Kidney epithelial cell (primary cell): ENCODE measurements around the gene ERICH2. TPM values are rescaled to one million over a fixed set of nuclear protein-coding genes. Genes with fewer than 3 reads are reported as not detected.

ENCODE experiments used
- DNase-seq: peaks from one replicate; pipeline ENCODE4 v3.0.0-alpha.2; 2010; ENCODE audit warnings: low read depth
- H3K27me3 ChIP-seq: 2 replicates; pipeline ENCODE4 v1.6.0; 2011; ENCODE audit warnings: low read length; ENCODE audit not compliant: control insufficient read depth, insufficient read depth
- H3K36me3 ChIP-seq: 2 replicates; pipeline ENCODE4 v1.5.1; 2011; ENCODE audit warnings: low read length; ENCODE audit not compliant: control insufficient read depth, insufficient read depth
- H3K4me3 ChIP-seq: 2 replicates; pipeline ENCODE4 v1.5.1; 2011; ENCODE audit warnings: low read depth, mild to moderate bottlenecking, control low read depth, low read length
- total RNA-seq: library from RNA; depleted of rRNA; stranded (reverse); fragments of >200 nt; gene quantifications from 2 replicates; pipeline ENCODE4 v1.2.3, GENCODE V29; 2015
- TF ChIP-seq, protein P1 (sequence below): IDR thresholded peaks from 2 replicates; pipeline ENCODE4 v1.5.1; 2011; ENCODE audit warnings: mild to moderate bottlenecking, moderate library complexity, low read length, control low read depth, inconsistent platforms; ENCODE audit not compliant: insufficient read depth, poor library complexity, severe bottlenecking

The ERICH2 gene
- total RNA-seq, 1 donor from 2014 or later: 0.50 TPM

DNA sequence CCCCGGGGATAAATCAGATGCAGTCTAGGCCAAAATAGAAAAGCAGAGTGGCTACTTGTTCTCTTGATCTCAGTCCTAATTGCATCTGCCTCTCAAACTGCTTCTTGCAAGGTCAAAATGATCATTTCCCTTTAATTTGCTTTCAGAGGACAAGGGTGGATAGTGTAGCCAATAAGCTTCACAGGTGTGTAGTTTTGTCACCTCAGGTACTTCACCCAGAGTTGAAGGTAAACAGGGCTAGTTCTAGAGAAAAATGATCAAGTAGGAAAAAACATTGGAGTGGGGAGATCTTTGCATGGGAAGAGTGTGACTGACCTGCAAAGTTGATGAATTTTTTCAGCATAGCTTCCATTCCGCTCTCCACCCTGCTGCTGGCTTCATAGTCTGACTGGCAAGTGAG, 8.7 kb downstream of the ERICH2 start:
- Histone ChIP-seq H3K4me3 (no peak overlapping the region), H3K27me3 (no peaks in the 10 kb centered on the region), H3K36me3 (no peaks in the 10 kb centered on the region)
- TF ChIP-seq, protein P1, sequence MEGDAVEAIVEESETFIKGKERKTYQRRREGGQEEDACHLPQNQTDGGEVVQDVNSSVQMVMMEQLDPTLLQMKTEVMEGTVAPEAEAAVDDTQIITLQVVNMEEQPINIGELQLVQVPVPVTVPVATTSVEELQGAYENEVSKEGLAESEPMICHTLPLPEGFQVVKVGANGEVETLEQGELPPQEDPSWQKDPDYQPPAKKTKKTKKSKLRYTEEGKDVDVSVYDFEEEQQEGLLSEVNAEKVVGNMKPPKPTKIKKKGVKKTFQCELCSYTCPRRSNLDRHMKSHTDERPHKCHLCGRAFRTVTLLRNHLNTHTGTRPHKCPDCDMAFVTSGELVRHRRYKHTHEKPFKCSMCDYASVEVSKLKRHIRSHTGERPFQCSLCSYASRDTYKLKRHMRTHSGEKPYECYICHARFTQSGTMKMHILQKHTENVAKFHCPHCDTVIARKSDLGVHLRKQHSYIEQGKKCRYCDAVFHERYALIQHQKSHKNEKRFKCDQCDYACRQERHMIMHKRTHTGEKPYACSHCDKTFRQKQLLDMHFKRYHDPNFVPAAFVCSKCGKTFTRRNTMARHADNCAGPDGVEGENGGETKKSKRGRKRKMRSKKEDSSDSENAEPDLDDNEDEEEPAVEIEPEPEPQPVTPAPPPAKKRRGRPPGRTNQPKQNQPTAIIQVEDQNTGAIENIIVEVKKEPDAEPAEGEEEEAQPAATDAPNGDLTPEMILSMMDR: no peak
- DNase-seq: no peak

DNA sequence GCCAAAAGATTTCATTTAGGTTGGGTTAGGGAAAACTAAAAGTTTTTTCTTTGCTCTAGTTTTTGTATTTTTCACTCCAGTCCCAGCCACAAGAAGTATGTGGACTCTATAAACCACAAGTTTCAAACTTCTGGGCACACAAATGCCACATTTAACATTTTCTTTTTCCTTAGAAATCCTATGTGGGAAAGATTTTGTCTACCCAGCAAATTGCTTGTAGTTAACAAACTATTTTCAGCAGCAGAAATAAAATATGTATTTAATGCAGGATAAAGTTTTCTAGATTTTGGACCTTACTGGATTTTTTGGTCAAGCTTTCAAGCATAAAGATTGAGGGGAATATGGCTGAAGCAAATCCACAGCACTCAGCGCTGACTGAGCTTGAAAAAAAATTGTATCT, 9.1 kb downstream of the ERICH2 start:
- H3K27me3 ChIP-seq: no peaks in the 10 kb centered on the region
- TF ChIP-seq, protein P1: no peak
- DNase-seq: no peak
- H3K4me3 ChIP-seq: no peak overlapping the region
- no peaks in the 10 kb centered on the region for H3K36me3 ChIP-seq

DNA sequence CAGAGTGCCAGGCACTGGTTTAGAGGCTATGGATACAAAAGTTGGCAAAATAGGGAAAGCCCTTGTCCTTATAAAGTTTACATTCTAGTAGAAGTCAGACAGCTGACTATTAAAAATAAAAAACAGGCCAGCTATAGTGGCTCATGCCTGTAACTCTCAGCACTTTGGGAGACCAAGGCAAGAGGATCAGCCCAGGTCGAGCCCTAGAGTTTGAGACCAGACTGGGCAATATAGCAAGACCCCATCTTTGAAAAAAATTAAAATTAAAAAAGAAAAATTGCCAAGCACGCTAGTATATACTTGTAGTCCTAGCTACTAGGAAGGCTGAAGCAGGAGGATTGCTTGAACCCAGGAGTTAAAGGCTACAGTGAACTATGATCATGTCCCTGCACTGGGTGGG, 12.5 kb downstream of the ERICH2 start:
- no peak overlapping the region for H3K4me3 ChIP-seq
- H3K36me3 ChIP-seq: no peaks in the 10 kb centered on the region
- TF ChIP-seq, protein P1: no peak

DNA sequence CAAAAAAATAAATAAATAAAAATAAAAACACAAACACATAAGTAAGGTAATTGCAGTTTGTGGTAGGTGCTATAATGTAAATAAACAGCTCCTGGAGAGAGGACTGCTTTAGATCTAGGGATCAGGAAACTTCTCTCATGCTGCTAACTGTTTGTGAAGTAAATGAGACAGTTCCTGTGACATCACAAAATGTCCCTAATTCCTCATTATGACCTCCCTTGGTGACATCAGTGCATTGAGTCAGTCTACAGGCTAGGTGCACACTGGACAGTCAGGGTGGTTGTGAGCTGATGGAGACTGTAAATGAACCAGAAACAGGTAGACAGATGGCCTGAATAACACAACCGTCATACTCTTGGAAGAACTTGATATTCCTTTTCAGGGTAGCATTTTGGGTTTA, 13.4 kb downstream of the ERICH2 start:
- no peaks in the 10 kb centered on the region for H3K27me3 ChIP-seq
- DNase-seq: no peak
- no peak overlapping the region for H3K4me3 ChIP-seq
- H3K36me3 ChIP-seq: no peaks in the 10 kb centered on the region
- TF ChIP-seq, protein P1: no peak

More for the DNA sequence above, 12.5 kb downstream of the ERICH2 start:
- H3K27me3 ChIP-seq: no peaks in the 10 kb centered on the region
- DNase-seq: no peak

DNA sequence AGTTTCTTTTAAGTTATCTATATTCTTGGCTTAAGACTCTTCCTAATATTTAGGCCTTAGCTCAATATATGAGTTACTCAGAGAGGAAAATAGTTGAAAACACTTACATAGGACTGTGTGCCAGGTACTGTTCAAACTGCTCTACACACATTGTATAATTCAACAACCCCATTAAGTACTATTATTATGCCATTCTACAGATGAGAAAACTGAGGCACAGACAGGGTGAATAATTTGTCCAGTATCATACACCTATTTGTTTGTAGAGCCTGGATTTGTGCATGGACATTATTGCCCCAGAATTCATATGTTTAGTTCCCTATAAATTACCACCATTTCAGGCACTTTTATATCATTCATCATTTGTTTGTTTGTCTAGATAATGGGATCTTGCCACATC, 28.8 kb downstream of the ERICH2 start:
- H3K36me3 ChIP-seq: no peaks in the 10 kb centered on the region
- TF ChIP-seq, protein P1: no peak
- no peak overlapping the region for H3K4me3 ChIP-seq
- no peak for DNase-seq
- H3K27me3 ChIP-seq: no peaks in the 10 kb centered on the region

DNA sequence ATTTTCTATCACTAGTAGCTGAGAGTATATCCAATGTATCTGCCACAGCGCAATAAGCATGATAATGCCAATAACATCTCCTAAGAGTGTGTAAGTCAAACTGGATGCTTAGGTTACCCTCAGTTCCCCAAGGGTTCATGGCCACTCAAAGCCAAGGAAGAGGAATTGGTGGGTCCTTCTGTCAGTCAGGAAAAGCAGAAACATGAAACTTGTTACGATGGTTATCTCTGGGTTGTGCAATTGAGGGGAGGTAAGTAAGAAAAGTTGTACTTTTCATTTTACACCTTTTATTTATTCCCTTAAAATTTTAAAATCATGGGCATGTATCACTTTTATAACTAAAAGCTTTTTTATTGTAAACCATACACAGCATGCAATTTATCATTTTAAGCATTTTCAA, 36.4 kb downstream of the ERICH2 start:
- TF ChIP-seq, protein P1: no peak

More for the DNA sequence above, 36.4 kb downstream of the ERICH2 start:
- DNase-seq: no peak
- Histone ChIP-seq H3K36me3 (no peaks in the 10 kb centered on the region), H3K27me3 (no peaks in the 10 kb centered on the region), H3K4me3 (no peak overlapping the region)
